COLO668 (cell line): ENCODE results near the gene CARTPT.

ENCODE experiments used
- DNase-seq: peaks from one replicate; lab custom pipeline; 2025; ENCODE audit not compliant: unreplicated experiment; lab: John Stamatoyannopoulos, UW

CARTPT gene

DNA sequence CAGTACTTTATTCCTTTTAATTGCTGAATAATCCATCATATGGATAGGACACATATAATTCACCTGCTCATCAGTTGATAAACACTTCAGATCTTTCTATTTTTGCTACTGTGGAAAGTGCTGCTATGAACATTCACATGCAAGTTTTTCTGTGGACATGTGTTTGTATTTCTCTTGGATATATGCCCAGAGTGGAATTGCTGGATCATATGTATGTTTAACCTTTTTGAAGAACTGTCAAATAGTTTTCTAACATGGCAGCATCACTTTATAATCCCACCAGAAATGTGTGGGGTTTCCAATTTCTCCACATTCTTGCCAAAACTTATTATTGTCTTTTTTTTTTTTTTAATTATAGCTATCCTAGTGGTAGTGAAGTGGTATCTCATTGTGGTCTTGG, 15.1 kb downstream of the CARTPT start:
- no peak for DNase-seq

DNA sequence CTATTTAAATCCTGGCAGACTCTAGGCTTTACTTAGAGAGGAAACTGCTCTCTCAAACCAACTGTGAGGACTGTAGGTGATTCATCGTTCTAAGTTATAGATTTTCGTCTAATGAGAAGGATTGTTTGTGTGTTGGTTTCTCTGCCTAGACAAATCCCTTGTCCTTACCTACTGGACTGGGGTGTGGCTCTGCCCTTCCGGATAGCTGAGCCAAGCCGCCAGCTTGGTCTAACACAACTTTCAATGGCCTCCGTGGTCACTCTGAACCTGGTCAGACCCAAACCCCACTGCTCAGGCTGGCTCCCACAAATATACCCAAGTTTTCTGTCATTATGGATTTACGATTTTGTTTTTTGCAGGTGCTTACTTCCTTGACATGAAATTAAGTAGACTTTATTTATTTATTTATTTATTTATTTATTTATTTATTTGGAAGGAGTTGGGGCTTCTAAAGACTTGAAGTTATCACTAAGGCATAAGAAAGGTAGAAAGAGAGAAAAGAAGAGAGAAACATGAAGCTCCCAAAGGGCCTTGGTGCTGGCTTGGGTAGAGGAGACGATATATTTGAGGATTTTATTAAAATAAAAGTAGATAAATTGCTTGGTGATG, 19.0 kb downstream of the CARTPT start:
- DNase-seq, result no peak

DNA sequence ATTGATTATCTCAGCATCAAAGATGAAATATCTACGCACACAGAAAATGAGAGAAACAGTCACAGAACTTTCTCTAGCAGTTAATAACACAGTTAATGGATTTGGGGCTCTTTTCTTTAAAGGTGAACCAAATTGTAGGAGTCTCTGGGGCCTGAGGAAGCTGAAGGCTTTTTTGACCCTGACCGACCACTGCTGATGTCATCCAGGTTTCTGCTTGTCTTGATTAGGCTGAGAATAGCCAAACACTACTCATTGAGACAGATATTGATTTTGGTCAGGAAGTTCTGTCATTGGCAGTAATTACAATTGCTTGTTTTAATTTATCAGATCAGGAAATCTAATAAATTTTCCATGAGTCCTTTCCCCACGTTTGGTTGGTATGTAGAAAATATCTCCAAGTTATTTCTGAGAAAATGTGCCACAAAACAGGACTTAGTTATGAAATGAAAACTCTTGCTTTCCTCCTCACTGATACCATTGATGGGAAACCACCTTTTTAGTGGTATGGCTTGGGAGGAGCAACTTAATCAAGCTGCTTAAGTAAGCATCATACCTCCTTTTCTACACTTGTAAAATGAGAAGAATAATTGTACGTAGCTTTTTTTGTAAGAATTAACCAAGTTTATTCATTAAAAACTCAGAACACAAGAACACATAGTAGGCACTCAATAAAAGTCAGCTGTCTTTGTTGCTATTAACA, 19.7 kb downstream of the CARTPT start:
- no peak for DNase-seq

DNA sequence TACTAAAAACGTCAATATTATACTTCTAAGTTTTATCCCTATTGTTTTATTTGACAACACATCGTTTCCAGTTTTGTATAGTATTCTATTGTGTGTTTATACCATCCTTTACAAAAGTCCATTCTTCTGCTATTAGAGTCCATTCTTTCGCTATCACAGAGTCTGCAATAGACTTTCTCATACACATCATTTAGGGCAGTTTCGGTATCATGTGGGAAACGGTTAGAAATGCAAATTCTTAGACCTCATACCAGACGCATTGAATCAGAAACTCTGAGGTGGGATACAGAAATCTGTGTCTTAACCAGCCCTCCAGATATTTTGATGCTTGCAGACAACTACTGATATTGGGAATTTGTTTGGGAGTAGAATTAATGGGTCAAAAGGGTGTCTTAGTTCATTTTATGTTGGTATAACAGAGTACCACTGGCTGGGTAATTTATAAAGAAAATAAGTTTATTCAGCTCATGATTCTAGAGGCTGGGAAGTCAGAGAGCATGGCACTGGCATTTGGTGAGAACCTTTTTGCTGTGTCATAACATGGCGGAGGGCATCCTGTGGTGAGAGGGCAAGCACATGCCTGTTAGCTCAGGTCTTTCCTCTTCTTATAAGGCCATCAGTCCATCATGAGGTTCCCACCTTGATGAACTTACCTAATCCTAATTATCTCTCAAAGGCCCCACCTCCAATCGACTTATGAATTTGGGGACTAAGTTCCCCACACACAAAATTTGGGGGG, 21.1 kb downstream of the CARTPT start:
- no peak for DNase-seq

DNA sequence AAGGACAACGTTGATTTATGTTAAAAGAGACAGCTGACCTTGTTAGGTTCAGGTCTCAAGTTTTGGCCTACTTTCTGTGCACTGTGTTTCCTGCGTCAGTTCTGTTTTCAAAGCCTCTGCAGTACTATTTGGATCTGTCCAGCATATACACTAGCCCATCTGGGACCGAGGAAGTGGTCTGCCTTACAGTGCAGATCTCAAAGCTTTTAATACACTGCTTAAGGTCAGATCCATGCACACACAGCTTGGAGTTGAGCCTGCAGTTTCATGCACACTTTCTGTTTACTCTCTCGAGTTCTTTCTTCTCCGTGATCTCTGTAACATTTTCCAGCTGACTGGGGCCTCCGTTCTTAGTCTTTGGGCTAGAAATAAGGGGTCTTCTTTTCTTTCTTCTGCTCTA, 24.1 kb downstream of the CARTPT start:
- DNase-seq, result no peak

DNA sequence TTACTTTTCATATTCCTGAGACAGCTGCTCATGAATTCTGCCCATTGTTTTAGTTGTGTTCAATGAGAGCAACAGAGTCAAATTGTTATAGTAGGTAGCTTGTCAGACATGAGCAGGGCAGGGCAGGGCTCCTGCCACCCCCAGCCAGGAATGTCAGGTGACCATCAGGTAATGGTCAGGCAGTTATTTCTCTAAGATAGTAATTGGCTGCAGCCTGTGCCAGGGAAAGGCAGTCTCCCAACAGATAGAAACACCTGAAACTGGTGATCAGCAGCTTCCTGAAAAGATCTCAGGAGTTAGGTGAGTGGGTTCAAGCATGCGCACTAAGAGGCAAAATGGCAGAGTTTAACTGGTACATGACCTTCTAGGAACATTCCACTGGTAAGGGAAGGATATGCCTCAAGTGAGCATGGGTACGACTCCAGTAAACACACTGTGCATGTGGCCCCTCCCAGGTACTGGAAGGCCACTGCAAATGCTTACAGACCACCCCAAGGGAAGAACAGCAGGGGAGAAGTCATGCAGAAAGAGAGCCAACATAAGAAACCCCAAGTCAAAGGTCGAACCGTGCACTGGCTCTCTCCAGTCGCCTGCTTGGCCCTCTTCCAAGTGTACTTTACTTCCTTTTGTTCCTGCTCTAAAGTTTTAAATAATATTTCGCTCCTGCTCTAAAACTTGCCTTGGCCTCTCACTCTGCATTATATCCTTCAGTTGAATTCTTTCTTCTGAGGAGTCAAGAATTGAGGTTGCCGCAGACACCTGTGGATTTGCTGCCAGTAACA, 25.1 kb downstream of the CARTPT start:
- no peak for DNase-seq

DNA sequence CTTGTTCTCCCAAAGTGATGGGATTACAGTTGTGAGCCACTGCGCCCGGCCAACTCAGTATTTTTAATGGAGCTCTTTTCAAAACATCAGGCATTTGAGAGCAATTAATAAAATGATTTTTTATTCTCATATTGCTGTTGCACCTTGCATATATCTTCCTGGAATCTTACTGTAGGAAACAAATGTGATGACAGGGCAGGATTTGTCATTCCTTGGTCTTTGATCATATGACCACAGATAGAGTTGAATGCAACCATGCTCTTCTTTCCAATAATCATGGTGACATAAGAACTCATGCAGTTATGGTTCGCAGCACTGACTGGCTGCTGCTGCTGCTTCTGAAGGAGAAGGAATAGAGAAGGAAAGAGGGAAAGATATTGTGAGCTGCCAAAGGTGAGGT, 28.1 kb downstream of the CARTPT start:
- DNase-seq, result no peak

DNA sequence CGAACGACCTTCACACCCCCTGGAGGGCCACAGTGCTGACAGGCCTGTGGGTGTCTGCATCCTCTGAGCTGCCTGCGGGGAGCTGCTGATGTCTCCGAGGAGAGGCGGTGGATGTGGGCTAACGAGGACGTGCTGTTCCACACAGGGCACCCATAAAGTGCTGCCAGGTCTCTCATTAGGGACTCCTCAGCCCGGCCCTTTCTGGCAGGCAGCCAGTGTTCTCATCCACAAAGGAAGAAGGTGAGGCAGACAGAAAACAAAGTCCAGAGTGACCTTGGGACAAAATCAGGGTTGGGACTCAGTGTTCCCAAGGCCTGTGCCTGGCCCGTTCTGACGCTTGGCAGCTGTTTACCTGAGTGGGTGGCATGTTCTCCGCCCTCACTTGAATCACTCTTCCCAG, 29.3 kb downstream of the CARTPT start:
- DNase-seq, result peak; percentile 16

DNA sequence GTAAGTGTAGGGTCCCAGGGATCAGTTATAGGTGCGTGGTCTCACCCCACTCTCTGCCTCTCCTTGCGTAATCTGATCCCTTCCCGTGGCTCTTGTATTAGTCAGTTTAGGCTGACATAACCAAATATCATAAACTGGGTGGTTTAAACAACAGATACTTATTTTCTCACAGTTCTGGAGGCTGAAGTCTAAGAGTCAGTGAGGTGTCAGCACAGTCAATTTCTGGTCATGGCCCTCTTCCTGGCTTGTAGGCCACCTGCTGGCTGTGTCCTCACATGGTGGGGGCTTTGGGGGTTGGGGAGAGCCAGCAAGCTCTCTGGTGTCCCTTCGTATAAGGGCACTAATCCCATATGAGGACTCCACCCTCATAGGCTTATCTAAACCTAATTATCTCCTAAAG, 32.3 kb downstream of the CARTPT start:
- DNase-seq, result no peak

DNA sequence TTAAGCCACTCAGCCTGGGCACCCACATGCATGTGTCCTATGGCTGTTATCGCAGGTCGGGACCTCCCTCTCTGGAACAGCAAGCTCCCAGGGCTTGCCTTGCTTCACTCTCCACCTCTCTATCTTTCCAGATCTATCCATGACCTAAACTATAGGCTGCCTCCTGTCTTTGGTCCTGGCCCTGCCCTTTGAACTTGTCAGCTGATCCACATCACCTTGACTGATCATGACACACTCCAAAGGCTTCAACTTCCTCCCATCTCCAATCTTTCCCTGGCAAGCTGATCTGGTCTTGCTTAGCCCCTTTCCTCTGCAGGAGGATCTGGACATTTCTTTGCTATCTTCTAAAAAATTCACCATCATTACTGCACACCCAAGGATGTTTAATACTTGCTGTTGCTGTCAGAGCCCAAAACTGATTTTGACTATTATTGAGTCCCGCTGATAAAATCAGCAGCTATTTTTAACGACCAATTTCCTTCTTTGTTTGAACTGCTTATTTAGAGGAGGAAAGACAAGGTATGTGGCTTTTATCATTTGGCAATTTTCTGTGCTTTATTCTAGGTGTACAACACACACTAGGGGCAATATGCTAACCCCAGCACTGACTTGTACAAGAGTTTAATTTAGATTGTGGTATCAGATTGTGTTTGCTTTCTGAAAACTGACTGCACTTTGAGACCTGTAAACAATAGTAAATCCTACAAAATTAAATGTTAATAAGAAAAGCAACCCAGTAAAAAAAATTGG, 33.5 kb downstream of the CARTPT start:
- no peak for DNase-seq

DNA sequence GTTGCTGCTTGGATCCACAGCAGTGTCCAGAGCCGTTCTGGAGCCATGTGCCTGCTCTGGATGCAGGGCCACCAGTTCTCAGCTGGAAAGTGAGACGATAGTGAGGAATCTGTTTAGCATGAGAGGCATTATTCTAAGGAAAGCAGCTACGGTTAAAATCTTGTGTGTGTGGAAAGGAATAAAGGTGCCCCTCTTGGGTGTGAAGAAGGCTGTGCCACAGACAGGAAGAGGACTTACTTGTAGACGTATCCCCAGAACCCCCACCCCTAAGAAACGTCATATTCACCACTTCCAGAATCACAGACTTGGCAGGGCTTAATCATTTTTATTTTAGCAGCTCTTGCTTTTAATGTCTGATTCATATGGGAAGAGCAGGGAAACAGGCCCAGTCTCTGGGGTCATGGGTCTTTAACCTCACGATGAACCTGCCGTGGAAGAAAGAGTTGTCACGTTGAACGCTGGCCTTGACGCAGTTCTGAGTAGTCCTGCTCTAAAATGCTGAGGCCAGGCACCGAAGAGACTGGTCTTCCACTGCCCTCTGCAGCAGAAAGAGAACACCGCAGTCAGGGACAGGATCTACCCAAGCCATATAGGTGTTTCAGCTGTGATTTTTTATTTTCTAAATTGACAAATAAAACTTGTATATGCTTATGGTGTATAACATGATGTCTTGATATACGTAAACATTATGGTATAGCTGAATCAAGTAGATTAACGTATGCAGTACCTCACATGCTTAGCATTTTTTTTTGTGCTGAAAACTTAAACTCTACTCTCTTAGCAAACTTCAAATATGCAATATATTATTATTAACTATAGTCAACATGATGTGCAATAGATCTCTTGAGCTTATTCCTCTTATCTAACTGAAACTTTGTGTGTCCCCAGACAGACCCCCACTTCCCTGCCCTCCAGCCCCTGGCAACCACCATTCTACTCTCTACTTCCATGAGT, 38.8 kb downstream of the CARTPT start:
- DNase-seq, result peak; percentile 20

DNA sequence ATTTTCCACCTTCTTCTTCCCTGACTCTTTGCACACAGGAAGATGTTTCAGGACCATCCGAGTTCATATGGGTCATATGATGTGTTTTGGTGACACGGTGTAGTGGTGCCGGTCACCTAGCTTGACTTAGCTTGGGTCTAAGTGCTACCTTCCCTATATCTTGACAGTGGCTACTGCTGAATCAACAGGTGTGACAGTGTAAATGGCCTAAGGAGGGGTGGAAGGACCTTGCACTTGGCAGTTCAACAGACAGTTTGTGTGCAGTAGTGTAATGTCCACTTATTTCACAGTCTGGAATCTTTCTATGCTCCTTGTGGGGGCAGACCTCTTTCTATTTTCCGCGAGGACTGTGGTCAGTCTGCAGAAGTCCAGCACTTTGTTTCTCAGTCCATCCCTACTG, 43.8 kb downstream of the CARTPT start:
- DNase-seq, result no peak

DNA sequence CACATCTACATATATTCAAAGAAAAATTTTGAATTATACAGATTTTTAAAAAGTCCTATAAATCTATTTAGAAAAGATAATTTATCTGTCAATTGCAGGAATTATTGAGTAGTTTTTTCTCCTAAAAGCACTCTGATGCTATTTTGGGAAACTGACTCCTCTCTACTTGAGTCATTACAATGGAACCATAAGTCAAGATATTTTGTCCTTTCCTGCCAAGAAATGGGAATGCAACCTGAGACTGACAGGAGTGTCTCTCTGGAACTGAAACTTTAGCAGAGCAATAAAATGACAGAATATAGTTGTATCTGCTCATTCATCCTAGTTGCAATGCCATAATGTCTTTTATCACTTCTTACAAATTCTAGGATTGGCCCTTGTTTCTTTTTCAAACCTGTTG, 48.6 kb downstream of the CARTPT start:
- no peak for DNase-seq

DNA sequence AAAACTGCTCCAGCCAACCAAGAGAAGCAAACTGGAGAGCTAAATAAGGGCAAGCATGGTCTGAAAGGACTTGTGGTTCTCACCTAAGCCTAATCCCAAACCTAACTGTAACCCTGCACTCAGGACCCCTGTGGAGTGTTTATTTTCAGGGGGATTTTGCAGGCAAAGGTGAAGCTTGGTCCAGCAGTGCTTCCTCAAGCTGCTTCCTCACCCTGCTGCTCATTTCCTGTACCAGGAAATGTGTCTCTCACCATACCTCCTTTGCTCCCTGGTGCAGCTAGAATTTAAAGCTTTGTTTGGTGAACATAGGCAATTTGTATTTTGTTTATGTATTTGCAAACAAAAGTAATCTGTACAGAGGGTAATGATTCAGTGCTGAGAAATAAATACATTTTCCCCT, 50.2 kb downstream of the CARTPT start:
- DNase-seq, result no peak

DNA sequence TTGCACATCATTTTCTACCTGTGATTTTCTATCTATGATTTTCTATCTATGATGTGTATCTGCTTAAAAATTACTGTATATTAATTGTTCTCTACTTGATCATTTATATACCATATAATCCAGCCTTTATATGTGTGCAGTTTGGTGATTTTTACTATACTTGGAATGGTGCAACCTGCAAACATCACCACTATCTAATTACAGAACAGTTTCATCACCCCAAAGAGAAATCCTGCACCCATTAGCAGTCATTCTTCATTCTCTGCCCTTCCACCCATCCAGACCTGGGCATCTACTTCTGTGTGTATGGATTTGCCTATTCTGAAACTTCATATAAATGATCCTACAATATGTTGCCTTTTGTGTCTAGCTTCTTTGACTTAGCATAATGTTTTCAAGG, 51.3 kb downstream of the CARTPT start:
- DNase-seq, result no peak
